NOMO-1 treated with dmso at 0.1 percent for 144 hours (cell line): Measurements from ENCODE around the gene PLA2G4A.

Source experiments
- DNase-seq: peaks from one replicate; lab custom pipeline; 2025; ENCODE audit not compliant: unreplicated experiment; lab: John Stamatoyannopoulos, UW

The PLA2G4A gene

GRCh38 chr1:186975220-186975619 is 146.5 kb downstream of the PLA2G4A start:
- DNase-seq, result no peak

- no peak for DNase-seq
Measured at GRCh38 chr1:186976700-186977099, 148.0 kb downstream of the PLA2G4A start.

DNA sequence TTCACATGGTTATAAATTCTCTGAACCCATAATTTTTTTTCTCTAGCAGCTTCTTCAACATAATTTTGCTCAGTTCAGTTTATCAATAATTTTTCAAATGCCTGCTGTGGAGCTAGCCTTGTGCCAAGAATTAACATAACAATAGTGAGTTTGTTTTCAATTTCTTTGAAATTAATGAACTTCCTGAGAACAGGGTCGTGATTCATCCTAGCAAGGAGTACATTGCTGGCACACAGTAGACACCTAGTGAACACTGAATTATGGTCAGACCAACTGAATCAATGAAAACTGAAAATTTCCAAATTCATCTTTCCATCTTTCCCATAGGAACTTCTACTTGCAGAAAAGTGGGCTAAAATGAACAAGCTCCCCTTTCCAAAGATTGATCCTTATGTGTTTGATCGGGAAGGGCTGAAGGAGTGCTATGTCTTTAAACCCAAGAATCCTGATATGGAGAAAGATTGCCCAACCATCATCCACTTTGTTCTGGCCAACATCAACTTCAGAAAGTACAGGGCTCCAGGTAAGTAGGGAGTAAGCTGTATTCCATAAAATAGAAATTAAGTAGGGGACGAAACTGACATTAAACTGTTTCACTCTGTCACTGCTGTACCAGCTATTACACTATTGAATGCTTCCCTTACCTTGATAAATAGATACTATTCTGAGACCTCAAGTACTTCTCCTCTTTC is 148.7 kb downstream of the PLA2G4A start:
- no peak for DNase-seq

GRCh38 chr1:186978596-186979556 is 150.1 kb downstream of the PLA2G4A start:
- peak; percentile 29 for DNase-seq

- DNase-seq, result no peak
Measured at GRCh38 chr1:186980400-186980799, 151.7 kb downstream of the PLA2G4A start.

- no peak for DNase-seq
Measured at GRCh38 chr1:186982116-186982515, 153.4 kb downstream of the PLA2G4A start.

DNA sequence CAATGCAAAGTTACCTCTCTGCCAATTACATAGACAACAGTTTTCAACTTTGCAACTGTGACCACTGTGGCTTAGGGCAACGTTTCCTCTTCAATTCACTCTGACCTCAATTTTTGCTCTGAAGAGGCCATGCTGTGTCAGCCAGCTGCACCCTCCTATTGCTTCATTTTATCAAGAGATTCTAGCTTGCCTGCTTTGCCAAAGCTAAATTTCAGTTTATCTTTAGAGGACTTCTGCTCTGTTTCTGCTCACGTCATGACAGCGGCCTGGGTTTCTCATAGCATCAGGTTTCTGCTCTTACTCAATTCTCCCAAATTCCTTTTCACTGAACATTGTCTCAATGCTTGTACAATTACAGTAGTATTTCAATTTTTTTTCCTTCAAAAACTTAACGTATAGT is 154.6 kb downstream of the PLA2G4A start:
- peak; percentile 27 for DNase-seq

- DNase-seq, result no peak
Measured at GRCh38 chr1:186984959-186985358, 156.2 kb downstream of the PLA2G4A start.

GRCh38 chr1:186985889-186986491 is 157.2 kb downstream of the PLA2G4A start:
- DNase-seq, result no peak

DNA sequence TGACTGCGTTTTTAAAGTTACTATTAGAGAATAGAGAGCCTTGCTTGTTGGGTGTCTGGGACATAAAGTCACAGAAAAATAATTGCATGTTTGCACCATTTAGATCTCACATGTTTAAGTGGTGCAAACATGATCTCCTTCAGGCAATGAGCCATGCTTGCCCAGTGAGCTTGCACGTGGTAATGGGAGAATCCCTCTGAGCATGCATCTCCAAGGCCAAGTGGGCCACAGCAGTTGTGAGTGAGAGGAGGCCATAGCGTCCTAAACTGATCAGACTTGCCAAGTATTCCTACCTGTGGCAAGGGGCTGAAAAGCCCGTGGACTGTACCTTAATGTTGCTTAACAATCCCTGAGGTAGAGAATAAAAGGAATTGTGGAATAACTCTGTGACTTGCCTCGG is 158.3 kb downstream of the PLA2G4A start:
- DNase-seq, result no peak

- DNase-seq, result no peak
Measured at GRCh38 chr1:186987769-186988168, 159.0 kb downstream of the PLA2G4A start.

DNA sequence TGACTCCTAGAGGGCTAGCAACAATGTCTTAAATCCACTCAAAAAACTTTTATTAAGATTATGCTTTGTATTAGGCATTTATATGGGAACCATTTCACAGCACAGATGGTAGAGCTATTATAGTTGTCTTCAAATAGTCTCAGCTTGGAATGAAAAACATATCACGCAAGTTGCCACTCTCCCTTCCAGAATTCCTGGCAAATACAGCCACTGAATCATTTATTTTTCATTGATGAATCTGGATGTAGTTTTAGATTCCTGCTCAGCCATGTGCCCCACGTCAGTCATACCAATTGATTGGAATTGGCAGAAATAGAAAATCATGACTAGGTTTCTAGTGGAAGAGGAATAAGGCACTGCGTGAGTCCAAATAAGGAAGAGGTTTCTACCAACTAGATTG is 165.2 kb downstream of the PLA2G4A start:
- no peak for DNase-seq

DNA sequence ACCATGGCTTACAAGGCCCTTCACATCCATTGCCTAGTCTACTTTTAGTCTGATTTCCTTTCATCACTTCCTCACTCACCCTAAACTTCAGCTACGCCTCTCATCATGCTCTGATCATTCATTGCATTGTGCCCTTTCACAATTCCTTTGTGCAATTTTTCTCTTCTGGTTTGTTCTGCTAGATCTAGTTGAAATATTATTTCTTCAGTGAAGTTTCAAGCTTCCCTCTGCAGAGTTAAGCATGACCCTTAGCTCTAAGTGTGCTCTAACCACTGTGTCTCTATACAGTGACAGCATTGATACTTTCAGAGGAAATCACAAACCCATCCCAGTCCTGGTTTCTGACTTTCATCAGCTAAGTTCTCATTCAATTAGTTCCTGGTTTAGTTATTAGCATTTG is 166.1 kb downstream of the PLA2G4A start:
- no peak for DNase-seq

GRCh38 chr1:186996816-186997215 is 168.1 kb downstream of the PLA2G4A start:
- DNase-seq, result no peak

- no peak for DNase-seq
Measured at GRCh38 chr1:186997877-186998276, 169.1 kb downstream of the PLA2G4A start.

DNA sequence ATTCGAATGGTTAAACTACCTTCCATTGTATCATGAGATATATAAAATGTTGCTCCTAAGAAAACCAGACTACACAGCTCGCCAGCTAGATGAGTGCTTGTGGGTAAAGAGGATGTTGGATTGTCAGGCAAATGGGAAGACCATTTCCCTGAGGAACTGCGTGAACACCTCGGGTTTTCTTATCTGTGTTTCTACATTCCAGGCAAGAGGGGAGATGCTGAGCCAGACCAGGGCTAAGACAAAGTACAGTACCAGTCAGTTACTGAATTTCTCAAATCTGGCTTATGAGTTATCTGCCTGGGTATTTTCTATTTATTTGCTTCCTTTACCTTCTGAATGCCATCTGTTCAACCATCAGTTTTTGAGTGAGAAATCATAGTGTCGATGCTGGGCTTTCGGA is 170.8 kb downstream of the PLA2G4A start:
- no peak for DNase-seq

DNA sequence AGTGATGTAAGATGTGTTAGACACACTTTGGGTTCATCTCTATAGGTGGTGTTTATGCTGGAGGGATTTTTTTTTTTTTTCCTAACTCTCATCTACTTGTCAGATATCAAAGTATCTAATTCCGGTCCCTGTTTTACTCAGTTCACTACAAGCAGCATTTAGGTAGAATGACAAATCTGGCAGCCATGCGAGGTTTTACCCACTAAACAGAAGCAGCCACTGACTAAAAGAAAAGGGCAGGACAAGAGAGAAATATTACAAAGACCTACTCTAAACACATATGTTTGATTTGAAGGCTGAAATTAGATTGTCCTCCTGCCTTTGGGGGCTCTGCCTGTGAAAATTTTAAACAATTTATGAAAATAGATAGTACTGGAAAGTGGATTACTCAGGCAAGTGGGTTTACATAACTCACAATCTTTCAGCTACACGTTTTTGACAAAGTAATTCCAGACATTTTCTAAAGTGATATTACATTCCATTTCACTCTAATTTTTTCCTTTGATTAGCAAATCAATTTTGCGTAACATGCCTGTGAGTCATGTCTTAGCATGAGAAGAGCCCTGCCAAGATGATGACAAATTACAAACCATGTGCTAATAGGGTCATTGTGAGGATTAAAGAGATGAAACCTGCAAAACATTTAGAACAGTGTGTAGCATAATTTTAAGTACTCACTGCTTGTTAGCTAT is 172.6 kb downstream of the PLA2G4A start:
- peak; percentile 44 for DNase-seq

DNA sequence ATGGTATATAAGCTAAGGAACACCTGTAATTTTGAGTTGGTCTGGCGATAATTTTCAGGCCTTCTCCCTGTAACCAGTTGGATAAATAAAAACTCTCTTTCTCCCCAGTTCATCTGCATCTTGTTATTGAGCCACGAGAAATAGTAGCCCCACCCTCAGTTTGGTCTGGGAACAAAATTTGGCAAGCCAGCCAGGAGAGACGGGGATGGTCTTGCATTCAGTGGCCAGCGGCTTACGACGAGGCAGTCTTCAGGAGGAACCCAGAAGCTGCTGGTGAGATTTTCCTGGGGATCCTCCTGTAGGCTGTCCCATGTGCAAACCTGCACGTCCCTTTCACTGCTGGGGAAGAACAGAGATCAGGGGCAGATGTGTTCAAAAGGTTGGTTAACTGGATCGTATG is 174.6 kb downstream of the PLA2G4A start:
- no peak for DNase-seq

GRCh38 chr1:187006896-187007295 is 178.1 kb downstream of the PLA2G4A start:
- DNase-seq, result no peak

- DNase-seq, result no peak
Measured at GRCh38 chr1:187009320-187009719, 180.6 kb downstream of the PLA2G4A start.
